ENCODE measurements around the gene CCNL2.

DNA sequence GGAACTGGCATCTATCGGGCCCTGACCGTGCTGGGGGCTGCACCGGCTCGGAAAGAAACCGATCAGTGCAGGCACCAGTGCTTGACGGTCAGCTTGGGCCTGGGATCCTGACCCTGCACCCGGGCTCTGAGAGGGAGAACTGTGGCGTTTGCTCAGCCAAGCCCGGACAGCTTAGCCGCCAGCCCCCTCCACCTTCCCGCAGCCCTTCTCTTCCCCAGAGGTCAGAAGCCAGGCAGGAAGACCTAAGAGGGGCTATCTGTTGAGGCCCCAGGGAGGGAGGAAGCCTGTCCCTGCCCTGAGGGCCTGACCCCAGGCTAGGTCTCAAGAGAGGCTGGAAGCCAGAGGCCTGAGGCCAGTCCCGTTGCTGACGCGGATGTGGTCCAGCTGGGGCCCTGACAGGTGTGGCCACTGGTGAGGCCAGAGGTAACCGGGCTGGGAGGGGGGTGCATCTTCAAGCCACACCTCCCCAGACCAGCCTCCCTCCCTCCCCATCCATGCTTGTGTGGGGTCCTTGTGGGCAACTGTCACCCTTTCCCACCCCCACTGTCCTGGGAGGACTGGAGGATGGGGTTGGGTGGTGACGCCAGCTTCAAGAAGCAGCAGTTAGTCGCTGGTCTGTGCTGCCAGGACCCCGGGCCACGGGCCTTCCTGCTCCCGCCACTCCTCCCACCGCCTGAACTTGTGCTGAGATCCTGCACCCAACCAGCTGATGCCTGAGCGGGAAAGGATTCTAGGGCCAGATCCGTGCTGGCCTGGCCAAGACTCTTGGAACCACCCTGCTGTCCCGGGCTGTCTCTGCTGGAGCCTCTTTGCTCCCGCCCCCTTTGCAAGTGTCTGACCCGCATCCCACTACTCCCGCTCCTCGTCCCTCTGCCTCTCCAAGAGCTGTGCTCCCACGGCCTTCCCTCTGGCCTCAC, 47.4 kb downstream of the CCNL2 start:
- TF ChIP-seq, protein P1, sequence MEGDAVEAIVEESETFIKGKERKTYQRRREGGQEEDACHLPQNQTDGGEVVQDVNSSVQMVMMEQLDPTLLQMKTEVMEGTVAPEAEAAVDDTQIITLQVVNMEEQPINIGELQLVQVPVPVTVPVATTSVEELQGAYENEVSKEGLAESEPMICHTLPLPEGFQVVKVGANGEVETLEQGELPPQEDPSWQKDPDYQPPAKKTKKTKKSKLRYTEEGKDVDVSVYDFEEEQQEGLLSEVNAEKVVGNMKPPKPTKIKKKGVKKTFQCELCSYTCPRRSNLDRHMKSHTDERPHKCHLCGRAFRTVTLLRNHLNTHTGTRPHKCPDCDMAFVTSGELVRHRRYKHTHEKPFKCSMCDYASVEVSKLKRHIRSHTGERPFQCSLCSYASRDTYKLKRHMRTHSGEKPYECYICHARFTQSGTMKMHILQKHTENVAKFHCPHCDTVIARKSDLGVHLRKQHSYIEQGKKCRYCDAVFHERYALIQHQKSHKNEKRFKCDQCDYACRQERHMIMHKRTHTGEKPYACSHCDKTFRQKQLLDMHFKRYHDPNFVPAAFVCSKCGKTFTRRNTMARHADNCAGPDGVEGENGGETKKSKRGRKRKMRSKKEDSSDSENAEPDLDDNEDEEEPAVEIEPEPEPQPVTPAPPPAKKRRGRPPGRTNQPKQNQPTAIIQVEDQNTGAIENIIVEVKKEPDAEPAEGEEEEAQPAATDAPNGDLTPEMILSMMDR (IDR thresholded peaks at IDR 0.05), result no peak
- TF ChIP-seq POLR2A (IDR thresholded peaks at IDR 0.05) (no peak), EP300 (IDR thresholded peaks at IDR 0.05) (no peak)

Measured in ovary (tissue), 3 donors.